ENCODE results near the gene INPP5D. TPM values are rescaled to one million over a fixed set of nuclear protein-coding genes. Genes with fewer than 3 reads are reported as not detected.

The INPP5D gene
- total RNA-seq, 1 experiment from 2014 or later = 12.7 TPM

DNA sequence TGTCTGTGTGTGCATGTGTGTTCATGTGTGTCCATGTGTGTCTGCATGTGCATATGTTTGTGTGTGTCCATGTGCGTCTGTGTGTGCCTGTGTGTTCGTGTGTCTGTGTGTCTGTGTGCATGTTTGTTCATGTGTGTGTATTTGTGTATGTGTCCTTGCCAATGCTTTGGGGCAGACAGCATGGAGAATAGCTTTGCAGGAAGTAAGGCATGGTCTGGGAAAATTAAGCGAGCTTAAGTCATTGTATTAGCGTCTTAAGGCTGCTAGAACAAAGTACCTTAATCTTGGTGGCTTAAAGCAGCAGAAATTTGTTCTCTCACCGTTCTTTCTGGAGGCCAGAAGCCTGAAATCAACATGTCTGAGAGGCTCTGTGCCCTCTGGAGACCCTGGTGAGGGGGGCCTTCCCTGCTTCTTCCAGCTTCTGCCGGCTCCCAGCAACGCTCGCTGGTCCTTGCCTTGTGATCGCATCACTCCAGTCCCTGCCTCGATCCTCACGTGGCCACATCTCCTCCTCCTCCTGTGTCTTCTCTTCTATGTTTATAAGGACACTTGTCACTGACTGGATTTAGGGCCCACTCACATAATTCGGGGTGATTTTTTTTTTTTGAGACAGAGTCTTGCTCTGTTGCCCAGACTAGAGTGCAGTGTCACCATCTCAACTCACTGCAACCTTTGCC is 23.8 kb upstream of the INPP5D start:
- Histone ChIP-seq H3K23me2 (ENCODE audit: insufficient read length, low read depth, low read length, poor library complexity, severe bottlenecking) (no peaks in the 10 kb centered on the region), H4K91ac (ENCODE audit: insufficient read length, low read depth, low read length) (no peak overlapping the region), H2BK12ac (ENCODE audit: insufficient read length, low read depth, low read length) (no peak overlapping the region), H3K4me2 (ENCODE audit: insufficient read depth, insufficient read length, low read length) (no peak overlapping the region), H3K79me1 (ENCODE audit: insufficient read depth, low read depth, low read length, poor library complexity, severe bottlenecking) (no peaks in the 10 kb centered on the region), H3T11ph (ENCODE audit: low read length) (no peak overlapping the region), H2BK15ac (ENCODE audit: low read depth, low read length) (no peak overlapping the region), H2AFZ (ENCODE audit: low read length) (no peak overlapping the region), H3K27ac (ENCODE audit: insufficient read length, low read depth, low read length) (no peak overlapping the region), H2AK5ac (ENCODE audit: insufficient read length, low read length) (no peak overlapping the region), H3K56ac (ENCODE audit: insufficient read length, low read depth, low read length) (peak overlapping the region; percentile 3), H3K14ac (ENCODE audit: insufficient read depth, low read length) (no peak overlapping the region), H2BK20ac (ENCODE audit: low read depth, low read length, poor library complexity, severe bottlenecking) (no peak overlapping the region), H3K79me2 (ENCODE audit: insufficient read depth, low read length) (no peaks in the 10 kb centered on the region), H4K8ac (replicated peaks; ENCODE audit: insufficient read length, low read depth, low read length) (peak overlapping the region; percentile 22), H4K20me1 (ENCODE audit: control insufficient read depth, insufficient read depth, insufficient read length) (no peaks in the 10 kb centered on the region), H2BK120ac (ENCODE audit: low read depth, low read length, poor library complexity, severe bottlenecking) (no peak overlapping the region), H3K27me3 (ENCODE audit: insufficient read depth, low read length) (no peaks in the 10 kb centered on the region), H3K4me1 (ENCODE audit: insufficient read depth, low read length) (no peaks in the 10 kb centered on the region), H3K4ac (ENCODE audit: low read depth, low read length) (no peak overlapping the region), H2BK5ac (ENCODE audit: insufficient read length, low read length) (no peak overlapping the region), H3K9me3 (ENCODE audit: control insufficient read depth, low read depth, low read length) (no peaks in the 10 kb centered on the region), H3K9ac (ENCODE audit: extremely low read depth, insufficient read length, low read length) (no peak overlapping the region), H3K18ac (ENCODE audit: insufficient read length, low read depth, low read length) (no peak overlapping the region), H4K5ac (ENCODE audit: insufficient read length, low read depth, low read length) (no peak overlapping the region), H3K23ac (ENCODE audit: insufficient read length, low read depth, low read length) (no peak overlapping the region)
- WGBS (ENCODE audit: extremely low coverage, insufficient read length, low lambda C conversion rate) = no CpG with 5 or more reads among the region's 12 CpGs
- Mint-ChIP-seq H3K9me3 (no peaks in the 10 kb centered on the region), H3K27me3 (ENCODE audit: low read depth) (no peaks in the 10 kb centered on the region; the same call in 1 of the 2 replicates), H3K36me3 (ENCODE audit: insufficient read depth in 1 of 3, low read depth in 3 of 3) (no peaks in the 10 kb centered on the region), H3K27ac (peak overlapping the region in 1 of 3 experiments; percentile 16; a peak in 1 of 7 replicates), H3K4me3 (no peak overlapping the region), H3K4me1 (peaks cover 9 to 11% of the 10 kb centered on the region in 2 experiments)
- no peak for DNase-seq
- TF ChIP-seq, protein P1, sequence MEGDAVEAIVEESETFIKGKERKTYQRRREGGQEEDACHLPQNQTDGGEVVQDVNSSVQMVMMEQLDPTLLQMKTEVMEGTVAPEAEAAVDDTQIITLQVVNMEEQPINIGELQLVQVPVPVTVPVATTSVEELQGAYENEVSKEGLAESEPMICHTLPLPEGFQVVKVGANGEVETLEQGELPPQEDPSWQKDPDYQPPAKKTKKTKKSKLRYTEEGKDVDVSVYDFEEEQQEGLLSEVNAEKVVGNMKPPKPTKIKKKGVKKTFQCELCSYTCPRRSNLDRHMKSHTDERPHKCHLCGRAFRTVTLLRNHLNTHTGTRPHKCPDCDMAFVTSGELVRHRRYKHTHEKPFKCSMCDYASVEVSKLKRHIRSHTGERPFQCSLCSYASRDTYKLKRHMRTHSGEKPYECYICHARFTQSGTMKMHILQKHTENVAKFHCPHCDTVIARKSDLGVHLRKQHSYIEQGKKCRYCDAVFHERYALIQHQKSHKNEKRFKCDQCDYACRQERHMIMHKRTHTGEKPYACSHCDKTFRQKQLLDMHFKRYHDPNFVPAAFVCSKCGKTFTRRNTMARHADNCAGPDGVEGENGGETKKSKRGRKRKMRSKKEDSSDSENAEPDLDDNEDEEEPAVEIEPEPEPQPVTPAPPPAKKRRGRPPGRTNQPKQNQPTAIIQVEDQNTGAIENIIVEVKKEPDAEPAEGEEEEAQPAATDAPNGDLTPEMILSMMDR (conservative IDR thresholded peaks at IDR 0.05) = no peak
